A673 (cell line): Measurements from ENCODE around the gene HMCN2. TPM values are rescaled to one million over a fixed set of nuclear protein-coding genes. Genes with fewer than 3 reads are reported as not detected.

ENCODE experiments used
- BruUV-seq: library from RNA; stranded (reverse); fragments of 400-500 nt; replicated peaks from 2 replicates; lab custom pipeline; 2021; lab: Mats Ljungman, UMichigan
- CTCF ChIA-PET: fragments of 300-600 bp; sonication (Branson Sonifier 250); formaldehyde crosslinking; loops from one replicate; lab custom pipeline; 2022; ENCODE audit warnings: antibody characterized with exemption; lab: Charles Lee
- POLR2A ChIA-PET: fragments of 300-600 bp; sonication (Branson Sonifier 250); formaldehyde crosslinking; loops from one replicate; lab custom pipeline; 2022; ENCODE audit warnings: antibody characterized with exemption; ENCODE audit not compliant: low non-redundant PET; lab: Charles Lee
- DNase-seq: peaks from one replicate; pipeline ENCODE4 v3.0.0-alpha.2; 2015; ENCODE audit warnings: low spot score
- H3K27ac ChIP-seq: fragments of 200-600 bp; sonication (generic); 2 replicates; pipeline ENCODE4 v1.5.1; 2016; ENCODE audit warnings: mixed run types, low read depth, mild to moderate bottlenecking, mixed read lengths, antibody characterized with exemption, low read length; ENCODE audit not compliant: poor library complexity, severe bottlenecking
- H3K27me3 ChIP-seq: fragments of 200-600 bp; sonication (generic); replicated peaks from 2 replicates; pipeline ENCODE4 v1.6.1; 2017; ENCODE audit warnings: mixed run types, low read depth, mild to moderate bottlenecking, mixed read lengths, antibody characterized with exemption, low read length; ENCODE audit not compliant: insufficient read depth, poor library complexity
- H3K36me3 ChIP-seq: fragments of 200-600 bp; sonication (generic); 2 replicates; pipeline ENCODE4 v1.6.1; 2016; ENCODE audit warnings: mixed run types, mild to moderate bottlenecking, mixed read lengths, antibody characterized with exemption, low read length; ENCODE audit not compliant: insufficient read depth, poor library complexity, severe bottlenecking
- H3K4me1 ChIP-seq: fragments of 200-600 bp; sonication (generic); 2 replicates; pipeline ENCODE4 v1.6.1; 2017; ENCODE audit warnings: mixed run types, mild to moderate bottlenecking, mixed read lengths, antibody characterized with exemption, low read length; ENCODE audit not compliant: insufficient read depth, poor library complexity, severe bottlenecking
- H3K4me3 ChIP-seq: fragments of 200-600 bp; sonication (generic); 2 replicates; pipeline ENCODE4 v1.5.1; 2016; ENCODE audit warnings: low read depth, mixed run types, mild to moderate bottlenecking, mixed read lengths, low read length; ENCODE audit not compliant: poor library complexity, severe bottlenecking
- H3K9me3 ChIP-seq: fragments of 200-600 bp; sonication (generic); 2 replicates; pipeline ENCODE4 v1.6.1; 2016; ENCODE audit warnings: mixed run types, low read depth, mild to moderate bottlenecking, mixed read lengths, antibody characterized with exemption, low read length; ENCODE audit not compliant: poor library complexity, severe bottlenecking
- EZH2 ChIP-seq: fragments of 200-600 bp; sonication (generic); IDR thresholded peaks from 2 replicates; pipeline ENCODE4 v1.6.1; 2017; ENCODE audit warnings: borderline replicate concordance, low read depth, mild to moderate bottlenecking, mixed read lengths, antibody characterized with exemption, low read length; ENCODE audit not compliant: poor library complexity, severe bottlenecking
- intact Hi-C: fragments of 100-400 bp; cut with micrococcal nuclease; formaldehyde crosslinking; loops from one replicate; pipeline ENCODE4 v1.10.0; 2022; ENCODE audit not compliant: unreplicated experiment
- total RNA-seq: library from RNA; stranded (reverse); gene quantifications from 2 replicates; pipeline ENCODE4 v1.2.3, GENCODE V29; 2021
- TF ChIP-seq, protein P1 (sequence below): fragments of 300-800, 200-600 bp; sonication (generic); conservative IDR thresholded peaks from 2 replicates; pipeline ENCODE4 v1.5.1; 2017; ENCODE audit warnings: low read depth, mild to moderate bottlenecking, antibody characterized with exemption, low read length, moderate library complexity, mixed read lengths

The HMCN2 gene
- total RNA-seq, 1 experiment from 2014 or later, result 0.28 TPM

DNA sequence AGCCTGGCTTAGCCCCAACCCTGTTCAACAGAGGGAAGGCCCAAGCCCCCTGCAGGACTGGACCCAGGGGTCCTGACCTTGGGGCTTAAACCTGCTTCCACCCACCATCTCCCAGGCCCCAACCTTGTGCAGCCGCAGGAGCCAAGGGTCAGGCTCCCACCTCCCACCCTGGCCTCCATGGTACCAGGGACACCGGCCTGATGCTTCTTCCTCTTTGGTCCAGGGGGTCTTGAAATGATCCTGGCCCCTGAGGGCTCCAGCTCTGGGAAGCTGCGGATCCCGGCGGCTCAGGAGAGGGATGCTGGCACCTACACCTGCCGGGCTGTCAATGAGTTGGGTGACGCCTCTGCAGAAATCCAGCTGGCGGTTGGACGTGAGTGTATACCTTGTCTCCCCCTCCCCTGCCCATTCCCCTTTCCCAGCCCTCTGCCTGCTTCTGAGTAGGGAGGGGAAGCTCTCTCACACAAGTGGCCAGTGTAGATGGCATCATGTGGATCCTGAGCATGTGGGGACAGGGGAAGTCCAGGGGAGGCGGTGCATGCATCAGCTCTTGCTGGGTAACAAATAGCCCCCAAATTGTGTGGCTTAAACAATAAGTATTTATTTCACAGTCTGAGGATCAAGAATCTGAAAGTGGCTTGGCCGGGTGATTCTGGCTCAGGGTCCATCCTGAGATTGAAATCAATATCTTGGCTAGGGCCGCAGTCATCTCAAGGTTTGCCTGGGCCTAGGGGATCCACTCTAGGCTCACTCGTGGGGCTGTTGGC is 44.3 kb downstream of the HMCN2 start:
- intact Hi-C loops, result no loop called here
- CTCF ChIA-PET, result no interaction called here
- Histone ChIP-seq H3K4me3 (no peak overlapping the region), H3K9me3 (no peaks in the 10 kb centered on the region), H3K4me1 (no peaks in the 10 kb centered on the region), H3K27me3 (peaks cover 4% of the 10 kb centered on the region), H3K27ac (no peak overlapping the region), H3K36me3 (no peaks in the 10 kb centered on the region)
- DNase-seq, result no peak
- no TSS peak for BruUV-seq
- no peak for TF ChIP-seq EZH2
- TF ChIP-seq, protein P1, sequence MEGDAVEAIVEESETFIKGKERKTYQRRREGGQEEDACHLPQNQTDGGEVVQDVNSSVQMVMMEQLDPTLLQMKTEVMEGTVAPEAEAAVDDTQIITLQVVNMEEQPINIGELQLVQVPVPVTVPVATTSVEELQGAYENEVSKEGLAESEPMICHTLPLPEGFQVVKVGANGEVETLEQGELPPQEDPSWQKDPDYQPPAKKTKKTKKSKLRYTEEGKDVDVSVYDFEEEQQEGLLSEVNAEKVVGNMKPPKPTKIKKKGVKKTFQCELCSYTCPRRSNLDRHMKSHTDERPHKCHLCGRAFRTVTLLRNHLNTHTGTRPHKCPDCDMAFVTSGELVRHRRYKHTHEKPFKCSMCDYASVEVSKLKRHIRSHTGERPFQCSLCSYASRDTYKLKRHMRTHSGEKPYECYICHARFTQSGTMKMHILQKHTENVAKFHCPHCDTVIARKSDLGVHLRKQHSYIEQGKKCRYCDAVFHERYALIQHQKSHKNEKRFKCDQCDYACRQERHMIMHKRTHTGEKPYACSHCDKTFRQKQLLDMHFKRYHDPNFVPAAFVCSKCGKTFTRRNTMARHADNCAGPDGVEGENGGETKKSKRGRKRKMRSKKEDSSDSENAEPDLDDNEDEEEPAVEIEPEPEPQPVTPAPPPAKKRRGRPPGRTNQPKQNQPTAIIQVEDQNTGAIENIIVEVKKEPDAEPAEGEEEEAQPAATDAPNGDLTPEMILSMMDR, result no peak
- POLR2A ChIA-PET, result no interaction called here

- TF ChIP-seq, protein P1, result no peak
- no peak for TF ChIP-seq EZH2
- no peaks in the 10 kb centered on the region for H3K36me3 ChIP-seq
- no peaks in the 10 kb centered on the region for H3K27me3 ChIP-seq
- H3K9me3 ChIP-seq, result no peaks in the 10 kb centered on the region
- no peaks in the 10 kb centered on the region for H3K4me1 ChIP-seq
- no TSS peak for BruUV-seq
- CTCF ChIA-PET, result no interaction called here
- no peak overlapping the region for H3K27ac ChIP-seq
- no peak overlapping the region for H3K4me3 ChIP-seq
- intact Hi-C loops, result no loop called here
- POLR2A ChIA-PET, result no interaction called here
- DNase-seq, result no peak
Observed at GRCh38 chr9:130310456-130310855, 44.9 kb downstream of the HMCN2 start.

DNA sequence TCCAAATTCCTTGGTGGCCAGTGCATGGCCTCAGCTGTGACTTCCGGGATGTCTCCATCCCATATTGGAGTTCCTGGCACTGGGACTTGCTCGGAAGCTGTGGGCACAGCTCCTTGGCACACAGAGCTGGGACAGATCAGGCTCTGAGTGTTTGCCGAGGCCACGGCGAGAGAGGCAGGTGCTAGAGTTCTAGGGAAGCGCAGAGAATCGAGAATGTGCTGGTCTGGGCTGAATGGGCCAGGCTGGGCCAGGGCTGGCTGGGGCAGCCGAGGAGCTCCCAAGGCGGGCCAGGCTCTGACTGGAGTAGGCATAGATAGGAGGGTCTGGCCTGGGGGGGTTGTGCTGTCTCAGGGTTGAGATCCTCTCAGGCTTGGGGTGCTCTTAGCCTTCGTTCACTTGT is 45.4 kb downstream of the HMCN2 start:
- intact Hi-C loops, result no loop called here
- ChIA-PET CTCF (no interaction called here), POLR2A (no interaction called here)
- no peak for DNase-seq
- no TSS peak for BruUV-seq
- H3K4me3 ChIP-seq, result no peak overlapping the region
- H3K36me3 ChIP-seq, result no peaks in the 10 kb centered on the region
- no peaks in the 10 kb centered on the region for H3K9me3 ChIP-seq
- no peaks in the 10 kb centered on the region for H3K27me3 ChIP-seq
- TF ChIP-seq, protein P1, result no peak
- no peak for TF ChIP-seq EZH2
- no peak overlapping the region for H3K27ac ChIP-seq
- no peaks in the 10 kb centered on the region for H3K4me1 ChIP-seq
